Mononuclear cell (primary cell): ENCODE data around the gene DNER. TPM values are rescaled to one million over a fixed set of nuclear protein-coding genes. Genes with fewer than 3 reads are reported as not detected.
"Not testable (repeated sequence)": the region's sequence is repeated elsewhere in the genome, so short reads cannot be mapped to it uniquely, and the experiment has no call there.

ENCODE experiments used
- H3K27me3 ChIP-seq: 2 replicates; pipeline ENCODE4 v1.6.0; 2011; ENCODE audit warnings: low read length, control low read depth; ENCODE audit not compliant: insufficient read depth
- H3K4me1 ChIP-seq: 2 replicates; pipeline ENCODE4 v1.5.1; 2011; ENCODE audit warnings: mild to moderate bottlenecking, low read length, control low read depth; ENCODE audit not compliant: insufficient read depth
- H3K4me3 ChIP-seq: 2 replicates; pipeline ENCODE4 v1.5.1; 2011; ENCODE audit warnings: mild to moderate bottlenecking, low read length, moderate library complexity
- H3K9me3 ChIP-seq: 2 replicates; pipeline ENCODE4 v1.5.1; 2011; ENCODE audit warnings: low read depth, mild to moderate bottlenecking, control low read depth, low read length
- total RNA-seq: library from RNA; depleted of rRNA; stranded (reverse); fragments of >200 nt; gene quantifications from one replicate; pipeline ENCODE4 v1.2.3, GENCODE V29; 2012

The DNER gene
- total RNA-seq: 0.21 TPM

- peaks cover 92% of the 10 kb centered on the region for H3K27me3 ChIP-seq
- no peak within 1 kb of the TSS for H3K4me3 ChIP-seq
- H3K9me3 ChIP-seq: no peaks in the 10 kb centered on the region
- peaks cover 19% of the 10 kb centered on the region for H3K4me1 ChIP-seq
Observed at GRCh38 chr2:229714080-229714735, at the start of gene DNER. Gene DNER (minus strand): TSS chr2:229714555. CDS start chr2:229714423, 132 bp downstream.

GRCh38 chr2:229761663-229762062 lies 47.3 kb upstream of the DNER start:
- H3K9me3 ChIP-seq: no peaks in the 10 kb centered on the region
- H3K27me3 ChIP-seq: no peaks in the 10 kb centered on the region
- no peaks in the 10 kb centered on the region for H3K4me1 ChIP-seq
- no peak overlapping the region for H3K4me3 ChIP-seq

- not testable (repeated sequence) for H3K27me3 ChIP-seq
Observed at GRCh38 chr2:229757462-229757861, 43.1 kb upstream of the DNER start.

GRCh38 chr2:229752970-229753729 lies 38.8 kb upstream of the DNER start:
- Histone ChIP-seq H3K9me3 (no peaks in the 10 kb centered on the region), H3K4me1 (no peaks in the 10 kb centered on the region), H3K4me3 (no peak overlapping the region)

More at GRCh38 chr2:229757462-229757861, 43.1 kb upstream of the DNER start:
- not testable (repeated sequence) for H3K4me1 ChIP-seq, H3K4me3 ChIP-seq, H3K9me3 ChIP-seq

GRCh38 chr2:229749779-229750178 lies 35.4 kb upstream of the DNER start:
- Histone ChIP-seq H3K9me3 (no peaks in the 10 kb centered on the region), H3K4me3 (no peak overlapping the region), H3K4me1 (no peaks in the 10 kb centered on the region)

More at GRCh38 chr2:229752970-229753729, 38.8 kb upstream of the DNER start:
- no peaks in the 10 kb centered on the region for H3K27me3 ChIP-seq

GRCh38 chr2:229748950-229749349 lies 34.6 kb upstream of the DNER start:
- H3K4me1 ChIP-seq: no peaks in the 10 kb centered on the region
- no peak overlapping the region for H3K4me3 ChIP-seq
- H3K27me3 ChIP-seq: no peaks in the 10 kb centered on the region
- H3K9me3 ChIP-seq: no peaks in the 10 kb centered on the region

More at GRCh38 chr2:229749779-229750178, 35.4 kb upstream of the DNER start:
- H3K27me3 ChIP-seq: no peaks in the 10 kb centered on the region

- not testable (repeated sequence) for H3K27me3 ChIP-seq, H3K4me1 ChIP-seq, H3K4me3 ChIP-seq
- H3K9me3 ChIP-seq: peaks cover 18% of the 10 kb centered on the region
Observed at GRCh38 chr2:229742691-229743090, 28.3 kb upstream of the DNER start.

GRCh38 chr2:229740279-229740678 lies 25.9 kb upstream of the DNER start:
- no peak overlapping the region for H3K4me3 ChIP-seq
- H3K4me1 ChIP-seq: no peaks in the 10 kb centered on the region
- H3K27me3 ChIP-seq: no peaks in the 10 kb centered on the region
- H3K9me3 ChIP-seq: peaks cover 26% of the 10 kb centered on the region

- H3K4me3 ChIP-seq: no peak overlapping the region
- peaks cover 26% of the 10 kb centered on the region for H3K9me3 ChIP-seq
- no peaks in the 10 kb centered on the region for H3K27me3 ChIP-seq
- H3K4me1 ChIP-seq: no peaks in the 10 kb centered on the region
Observed at GRCh38 chr2:229738024-229738625, 23.8 kb upstream of the DNER start.

- no peak overlapping the region for H3K4me3 ChIP-seq
- no peaks in the 10 kb centered on the region for H3K4me1 ChIP-seq
- peaks cover 26% of the 10 kb centered on the region for H3K9me3 ChIP-seq
- no peaks in the 10 kb centered on the region for H3K27me3 ChIP-seq
Observed at GRCh38 chr2:229734410-229734809, 20.1 kb upstream of the DNER start.

GRCh38 chr2:229733611-229734245 lies 19.4 kb upstream of the DNER start:
- Histone ChIP-seq H3K9me3 (peaks cover 19% of the 10 kb centered on the region), H3K4me1 (no peaks in the 10 kb centered on the region), H3K27me3 (no peaks in the 10 kb centered on the region), H3K4me3 (no peak overlapping the region)

- Histone ChIP-seq H3K27me3 (no peaks in the 10 kb centered on the region), H3K4me1 (no peaks in the 10 kb centered on the region), H3K9me3 (peaks cover 10% of the 10 kb centered on the region), H3K4me3 (no peak overlapping the region)
Observed at GRCh38 chr2:229732897-229733296, 18.5 kb upstream of the DNER start.

GRCh38 chr2:229731916-229732315 lies 17.6 kb upstream of the DNER start:
- Histone ChIP-seq H3K4me1 (no peaks in the 10 kb centered on the region), H3K27me3 (no peaks in the 10 kb centered on the region), H3K4me3 (no peak overlapping the region), H3K9me3 (peaks cover under 1% of the 10 kb centered on the region)

GRCh38 chr2:229731363-229731762 lies 17.0 kb upstream of the DNER start:
- Histone ChIP-seq H3K27me3 (no peaks in the 10 kb centered on the region), H3K4me3 (no peak overlapping the region), H3K4me1 (no peaks in the 10 kb centered on the region), H3K9me3 (no peaks in the 10 kb centered on the region)

- no peaks in the 10 kb centered on the region for H3K9me3 ChIP-seq
- H3K4me3 ChIP-seq: no peak overlapping the region
- H3K4me1 ChIP-seq: no peaks in the 10 kb centered on the region
- H3K27me3 ChIP-seq: no peaks in the 10 kb centered on the region
Observed at GRCh38 chr2:229728370-229728769, 14.0 kb upstream of the DNER start.
